ENCODE results near the gene MED28.
"Not testable (repeated sequence)": the region's sequence is repeated elsewhere in the genome, so short reads cannot be mapped to it uniquely, and the experiment has no call there.

The MED28 gene, protein sequence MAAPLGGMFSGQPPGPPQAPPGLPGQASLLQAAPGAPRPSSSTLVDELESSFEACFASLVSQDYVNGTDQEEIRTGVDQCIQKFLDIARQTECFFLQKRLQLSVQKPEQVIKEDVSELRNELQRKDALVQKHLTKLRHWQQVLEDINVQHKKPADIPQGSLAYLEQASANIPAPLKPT

DNA sequence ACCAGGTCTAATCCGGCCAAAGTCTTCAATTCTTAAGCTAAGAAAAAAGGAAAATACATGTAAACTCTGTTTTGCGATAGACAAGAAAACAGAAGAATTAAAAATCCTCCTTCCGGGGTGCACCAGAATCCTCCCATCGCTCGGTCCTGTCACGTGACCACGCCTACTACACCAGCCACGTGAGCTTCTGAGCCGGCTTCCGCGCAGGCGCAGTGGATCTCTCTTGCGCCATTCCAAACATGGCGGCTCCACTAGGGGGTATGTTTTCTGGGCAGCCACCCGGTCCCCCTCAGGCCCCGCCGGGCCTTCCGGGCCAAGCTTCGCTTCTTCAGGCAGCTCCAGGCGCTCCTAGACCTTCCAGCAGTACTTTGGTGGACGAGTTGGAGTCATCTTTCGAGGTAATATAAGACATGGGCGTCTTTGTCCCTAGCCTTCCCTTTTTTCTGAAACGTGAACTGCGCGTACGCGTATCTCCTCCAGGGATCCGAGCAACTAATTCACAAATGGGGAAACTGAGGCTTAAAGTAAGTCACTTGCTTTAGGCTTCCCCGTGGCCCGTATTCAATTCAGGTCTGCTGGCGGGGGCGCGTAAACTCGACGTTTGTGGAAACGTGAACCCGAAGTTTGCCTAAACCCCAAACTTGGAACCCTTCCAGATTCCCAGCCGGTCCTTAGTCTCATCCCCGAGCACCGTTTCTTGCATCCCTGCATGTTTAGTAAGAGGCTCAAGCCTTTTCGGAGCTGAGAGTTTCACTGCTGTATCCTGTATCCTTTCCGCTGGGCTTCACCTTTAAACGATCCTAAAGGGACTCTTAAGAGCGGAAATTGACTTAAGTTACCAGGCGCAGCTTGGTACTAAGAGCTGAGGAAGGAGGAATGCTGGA lies at the start of gene MED28:
Gene MED28, plus strand, starts transcription at position 226 of the 884 bp plus-strand sequence. Its CDS starts 14 bp downstream, at position 240.
- peak; percentile 94 for DNase-seq

DNA sequence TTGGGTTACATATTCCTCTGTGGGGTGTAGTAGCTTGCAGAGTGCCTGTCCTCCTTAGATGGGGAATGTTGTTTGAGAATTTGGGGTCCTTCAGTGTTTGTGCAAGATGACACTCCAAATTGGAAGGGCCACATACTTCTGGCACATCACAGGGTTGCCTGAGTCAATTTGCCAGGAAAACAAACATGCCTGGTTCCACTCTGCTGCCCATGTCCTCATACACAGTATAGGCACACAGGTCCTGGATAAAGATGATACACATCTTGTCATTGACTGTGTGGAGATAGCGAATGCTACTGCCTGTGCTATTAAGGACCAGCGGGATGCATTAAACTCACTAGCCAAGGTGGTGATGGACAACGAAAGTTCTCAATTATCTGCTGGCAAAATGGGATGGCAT lies 48.6 kb upstream of the MED28 start:
- DNase-seq, result no peak

DNA sequence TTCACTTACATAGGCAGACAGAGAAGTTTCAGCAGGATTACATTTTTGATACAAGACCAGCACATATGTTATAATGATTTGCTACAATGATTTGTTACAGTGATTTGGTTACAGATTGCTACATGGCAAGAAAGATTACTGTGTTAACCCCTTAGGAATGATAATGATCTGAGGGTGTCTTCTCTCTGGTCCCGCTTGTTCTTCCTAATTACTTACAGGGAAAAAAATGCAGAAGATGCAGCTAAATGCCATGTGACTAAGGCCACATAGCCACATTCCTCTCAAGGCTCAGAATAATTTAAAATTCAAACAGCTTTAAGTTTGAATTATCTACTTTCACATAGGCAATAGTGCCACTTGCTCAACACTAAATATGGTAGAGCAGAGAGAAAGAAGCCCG lies 47.2 kb upstream of the MED28 start:
- DNase-seq, result no peak

DNA sequence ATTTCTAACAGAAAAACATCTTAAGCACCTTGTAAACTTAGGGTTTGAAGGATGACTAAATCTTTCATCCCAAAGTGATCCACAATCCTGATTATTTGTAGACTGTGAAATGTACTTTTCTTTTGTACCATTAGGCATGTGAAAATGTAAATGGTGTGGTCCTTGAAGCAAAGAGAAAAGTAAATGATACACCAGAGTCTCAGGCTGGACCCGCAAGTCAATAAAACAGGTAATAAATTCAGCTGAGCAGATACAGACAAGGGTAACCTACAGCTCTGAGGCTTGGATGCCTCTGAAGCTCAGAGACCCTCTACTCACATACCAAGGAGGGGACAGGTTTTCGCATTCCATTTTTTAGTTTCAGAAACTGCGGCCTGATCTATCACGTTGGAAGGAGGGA lies 40.2 kb upstream of the MED28 start:
- DNase-seq, result no peak

DNA sequence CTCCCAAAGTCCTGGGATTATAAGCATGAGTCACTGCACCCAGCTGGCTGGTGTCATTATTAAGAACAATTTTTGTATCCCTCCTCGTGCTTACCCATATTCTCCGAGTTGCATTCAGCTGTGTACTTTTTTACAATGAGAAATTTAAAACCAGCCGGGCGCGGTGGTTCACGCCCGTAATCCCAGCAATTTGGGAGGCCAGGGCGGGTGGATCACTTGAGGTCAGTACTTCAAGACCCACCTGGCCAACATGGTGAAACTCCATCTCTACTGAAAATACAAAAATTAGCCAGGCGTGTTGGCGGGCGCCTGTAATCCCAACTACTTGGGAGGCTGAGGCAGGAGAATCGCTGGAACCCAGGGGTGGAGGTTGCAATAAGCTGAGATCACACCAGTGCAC lies 39.3 kb upstream of the MED28 start:
- not testable (repeated sequence) for DNase-seq

DNA sequence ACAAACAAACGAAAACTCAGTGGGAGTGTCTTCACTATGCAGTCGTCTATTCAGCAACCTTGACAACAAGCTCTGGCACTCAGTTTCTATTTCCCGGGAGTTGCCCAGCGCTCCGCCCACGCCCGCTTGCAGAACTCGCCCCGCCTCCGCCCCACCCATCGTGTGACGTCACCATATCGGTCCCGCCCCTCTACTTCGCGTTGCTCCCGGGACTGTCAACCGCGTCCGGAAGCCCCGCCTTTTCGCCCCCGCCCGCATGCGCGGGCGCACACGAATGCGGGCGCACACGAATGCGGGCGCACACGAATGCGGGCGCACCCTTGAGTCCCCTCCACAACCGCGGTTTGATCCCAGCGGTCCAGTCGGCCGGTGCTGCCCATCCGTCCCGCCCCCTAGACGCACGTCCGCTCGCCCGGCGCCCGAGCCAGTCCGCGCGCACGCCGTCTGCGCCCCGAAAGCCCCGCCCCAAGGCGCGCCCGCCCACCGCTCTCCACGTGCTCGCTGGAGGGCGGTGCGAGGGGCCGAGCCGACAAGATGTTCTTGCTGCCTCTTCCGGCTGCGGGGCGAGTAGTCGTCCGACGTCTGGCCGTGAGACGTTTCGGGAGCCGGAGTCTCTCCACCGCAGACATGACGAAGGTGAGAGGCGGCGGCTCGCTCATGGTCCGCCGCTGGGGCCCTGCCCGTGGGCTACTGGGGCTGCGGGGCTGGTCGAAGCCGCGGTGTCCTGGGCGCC lies 37.3 kb upstream of the MED28 start, which contains the start of gene LAP3:
Gene LAP3, plus strand, starts transcription at position 267 of the 733 bp plus-strand sequence. Its CDS starts 268 bp downstream, at position 535.
- DNase-seq, result peak; percentile 88 to 91

DNA sequence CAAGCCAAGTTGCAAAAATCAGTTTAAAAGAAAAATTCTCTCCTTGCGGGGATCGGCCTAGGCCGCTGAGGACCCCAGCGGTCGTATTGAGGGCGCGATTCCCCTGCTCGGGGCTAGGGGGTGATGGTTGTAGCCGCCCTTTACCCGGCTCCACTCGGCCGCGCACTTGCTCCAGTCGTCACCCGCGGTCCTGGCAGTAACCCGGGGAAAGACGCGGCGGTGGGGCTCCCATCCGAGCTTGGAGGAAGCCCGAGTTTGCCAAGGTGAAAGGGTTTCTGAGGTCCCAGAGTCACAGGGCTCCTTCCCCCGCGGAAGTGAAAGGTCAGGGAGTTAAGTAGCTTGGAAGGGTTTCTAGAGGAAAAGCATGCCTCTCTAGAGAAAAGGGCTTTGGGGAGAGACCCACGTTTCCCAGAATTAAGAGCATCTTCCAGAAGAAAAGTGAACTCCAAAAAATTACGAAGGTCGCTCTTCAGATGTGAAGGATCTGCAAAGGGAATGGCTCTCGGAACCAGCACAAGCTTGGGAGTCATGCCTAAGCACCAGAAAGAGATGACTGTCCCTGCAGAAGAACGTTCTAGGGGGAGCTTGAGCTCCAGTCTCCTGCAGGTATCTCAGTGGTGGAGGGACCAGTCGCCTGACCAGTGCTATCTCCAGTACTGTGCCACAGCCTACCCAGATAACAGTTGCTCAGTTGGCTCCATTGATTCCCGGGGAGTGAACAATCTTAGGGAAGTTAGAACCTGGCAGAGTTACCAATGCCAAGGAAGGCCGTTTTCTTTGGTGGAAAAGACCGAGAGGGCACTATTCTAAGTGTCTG lies 36.6 kb upstream of the MED28 start:
- DNase-seq, result no peak

DNA sequence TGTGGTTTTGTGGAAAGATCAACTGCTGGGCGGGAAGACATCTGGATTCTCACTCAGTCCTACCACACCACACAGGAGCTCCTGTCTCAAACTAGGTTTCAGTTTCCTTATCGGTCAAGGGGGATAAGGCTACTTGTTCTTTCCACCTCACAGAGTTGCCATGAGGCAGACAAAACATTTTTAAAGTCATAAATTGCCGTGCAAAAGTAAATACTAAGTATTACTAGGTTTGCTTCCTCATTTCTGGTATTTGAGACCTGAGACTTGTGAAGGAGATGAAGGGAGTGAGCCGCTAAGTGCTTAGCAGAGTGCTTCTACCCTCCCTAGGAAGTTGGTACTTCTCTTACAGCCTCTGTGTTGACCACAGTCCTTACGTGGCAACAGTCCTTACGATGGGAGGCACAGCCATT lies 36.0 kb upstream of the MED28 start:
- no peak for DNase-seq

DNA sequence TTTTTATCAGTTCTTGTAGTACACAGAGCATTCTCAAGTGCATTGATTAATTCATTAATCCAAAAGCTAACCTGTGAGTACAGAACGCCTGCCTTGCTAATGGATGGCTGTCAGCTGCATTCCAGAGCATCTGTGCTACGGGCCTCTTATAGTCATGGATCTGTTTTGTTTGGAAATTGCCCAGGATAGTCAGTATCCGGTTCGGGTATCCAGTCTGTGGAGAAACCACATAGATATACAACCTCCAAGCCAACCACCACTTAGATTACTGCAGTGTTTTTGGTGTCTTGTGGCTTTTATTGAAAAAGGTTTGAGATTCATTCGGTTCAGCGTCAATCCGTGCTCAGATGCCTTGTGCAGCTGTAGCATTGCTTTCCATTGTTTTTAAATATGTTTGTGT lies 33.5 kb upstream of the MED28 start:
- no peak for DNase-seq

DNA sequence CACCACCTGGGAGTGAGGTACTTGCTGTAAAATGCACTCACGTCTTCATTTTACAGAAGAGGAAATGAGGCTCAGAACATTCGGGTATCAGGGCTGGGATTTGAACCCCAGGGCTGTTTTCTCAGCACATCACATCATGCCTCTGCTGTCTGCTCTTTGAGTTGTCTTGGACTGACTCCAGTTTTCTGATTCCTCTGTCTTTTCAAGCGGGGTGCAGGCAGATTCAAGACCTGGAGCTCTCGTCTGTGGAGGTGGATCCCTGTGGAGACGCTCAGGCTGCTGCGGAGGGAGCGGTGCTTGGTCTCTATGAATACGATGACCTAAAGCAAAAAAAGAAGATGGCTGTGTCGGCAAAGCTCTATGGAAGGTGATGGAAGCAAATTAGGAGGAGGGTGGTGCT lies 31.2 kb upstream of the MED28 start:
- DNase-seq, result no peak

DNA sequence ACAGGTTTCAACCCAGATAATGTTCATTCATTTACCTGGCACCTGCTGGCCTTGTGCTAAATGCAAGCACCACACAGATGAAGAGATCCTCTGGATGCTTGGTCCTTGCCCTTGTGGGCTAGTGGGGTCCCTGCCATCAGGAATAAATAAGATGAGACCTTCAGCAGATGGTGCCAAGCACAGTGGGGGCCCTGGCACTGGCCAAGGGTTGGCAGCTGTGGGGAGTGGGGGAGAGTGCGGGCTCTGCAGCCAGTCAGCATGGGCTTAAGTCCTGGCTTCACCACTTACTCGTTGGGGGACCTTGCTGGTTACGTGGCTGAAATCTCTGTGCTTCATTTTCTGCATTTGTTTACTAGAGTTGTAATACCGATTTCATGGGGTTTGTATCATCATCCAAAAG lies 30.5 kb upstream of the MED28 start:
- no peak for DNase-seq

DNA sequence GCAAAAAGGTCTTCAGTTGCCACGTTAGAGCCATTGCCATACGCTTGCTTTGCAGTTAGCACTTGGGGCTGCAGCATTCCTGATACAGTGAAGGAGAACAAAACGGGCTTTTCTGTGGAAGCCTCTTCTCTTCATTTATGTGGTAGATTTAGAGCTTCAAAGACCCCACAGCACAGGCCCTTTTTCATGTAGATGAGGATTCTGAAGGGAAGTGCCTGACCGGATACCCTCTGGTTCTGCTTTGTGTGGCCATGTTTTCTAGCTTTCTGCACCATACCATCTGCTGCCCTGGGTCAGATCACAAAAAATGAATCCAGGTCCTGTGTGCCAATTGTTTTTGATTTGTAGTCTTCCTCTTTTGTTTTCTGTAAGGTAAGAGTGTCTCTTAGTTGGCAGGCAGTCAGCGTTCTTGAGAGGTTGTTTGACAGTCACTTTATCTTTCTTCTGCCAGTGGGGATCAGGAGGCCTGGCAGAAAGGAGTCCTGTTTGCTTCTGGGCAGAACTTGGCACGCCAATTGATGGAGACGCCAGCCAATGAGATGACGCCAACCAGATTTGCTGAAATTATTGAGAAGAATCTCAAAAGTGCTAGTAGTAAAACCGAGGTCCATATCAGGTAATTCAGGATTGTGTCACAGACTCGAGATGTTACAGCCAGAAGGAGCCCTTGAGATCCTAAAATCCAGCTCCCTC lies 29.8 kb upstream of the MED28 start:
- no peak for DNase-seq

DNA sequence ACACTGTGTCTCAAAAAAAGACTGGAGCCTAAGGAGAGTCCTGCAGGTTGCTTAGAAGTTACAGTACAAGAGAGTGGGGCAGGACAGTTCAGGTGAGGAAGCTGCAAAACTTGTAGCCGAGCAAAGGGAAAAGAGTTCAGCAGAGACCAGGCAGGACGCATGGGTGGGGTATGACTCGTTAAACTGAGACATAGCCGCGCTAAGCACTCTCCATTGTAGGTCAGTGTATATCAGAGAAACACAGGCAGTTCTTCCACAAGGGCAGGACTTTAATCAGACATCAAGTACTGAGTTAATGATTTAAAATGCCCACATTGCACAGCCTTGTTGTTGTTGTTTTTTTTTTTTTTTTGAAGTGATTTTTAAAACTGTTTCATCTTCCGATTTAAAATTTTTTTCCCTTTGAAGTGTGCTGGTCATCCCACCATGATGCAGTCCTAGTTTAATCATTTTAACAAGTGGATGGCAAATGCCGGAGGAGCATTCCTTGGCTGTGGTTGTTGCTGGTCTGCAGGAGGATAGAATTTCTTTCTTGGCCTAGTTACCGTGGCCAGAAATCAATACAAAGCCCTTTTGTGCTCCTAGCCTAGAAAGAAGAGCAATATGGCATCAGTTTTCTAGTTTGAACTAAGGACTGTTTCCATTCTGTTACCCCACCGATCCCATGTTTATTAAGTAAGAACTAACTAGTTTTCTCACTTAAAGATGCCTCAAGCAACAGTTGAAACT lies 27.2 kb upstream of the MED28 start:
- DNase-seq, result no peak

DNA sequence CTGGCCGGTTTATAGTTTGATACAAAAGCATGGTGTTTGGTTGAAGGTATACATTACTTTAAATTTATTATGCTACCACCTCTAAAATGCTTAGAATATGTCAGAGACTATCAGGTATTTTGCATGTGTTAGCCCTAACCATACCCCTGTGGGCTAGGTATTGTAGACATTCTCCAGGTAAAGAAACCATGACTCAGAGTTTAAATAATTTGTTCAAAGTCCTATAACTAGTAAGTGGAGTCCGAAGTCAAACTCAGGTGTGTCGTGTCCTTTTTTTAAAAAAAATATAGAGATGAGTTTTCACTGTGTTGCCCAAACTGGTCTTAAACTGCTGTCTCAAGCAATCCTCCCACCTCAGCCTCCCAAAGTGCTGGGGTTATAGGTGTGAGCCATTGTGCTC lies 25.1 kb upstream of the MED28 start:
- no peak for DNase-seq

DNA sequence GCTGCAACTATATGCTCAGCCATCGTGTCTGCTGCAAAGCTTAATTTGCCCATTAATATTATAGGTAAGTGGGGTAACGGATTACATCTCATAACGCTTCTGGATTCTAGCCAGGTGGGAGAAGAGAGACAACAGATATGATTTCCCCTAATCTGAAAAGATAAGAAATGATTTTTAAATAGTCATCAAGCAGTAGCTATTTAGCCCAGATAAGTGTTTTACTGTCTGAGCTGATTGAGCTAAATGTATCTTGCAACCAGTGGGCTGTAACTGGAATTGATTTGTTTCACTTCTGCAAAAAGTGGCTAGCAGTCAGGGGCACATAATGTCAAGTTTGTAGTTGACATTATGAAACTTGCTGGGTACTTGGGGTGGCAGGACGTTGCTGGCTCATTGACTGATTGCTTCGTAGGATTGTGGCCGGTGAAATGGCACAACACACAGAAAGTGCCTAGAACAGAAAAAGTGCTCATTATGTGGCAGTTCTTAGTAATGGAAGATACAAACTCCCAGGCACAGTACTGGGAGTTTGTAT lies 18.9 kb upstream of the MED28 start:
- no peak for DNase-seq

DNA sequence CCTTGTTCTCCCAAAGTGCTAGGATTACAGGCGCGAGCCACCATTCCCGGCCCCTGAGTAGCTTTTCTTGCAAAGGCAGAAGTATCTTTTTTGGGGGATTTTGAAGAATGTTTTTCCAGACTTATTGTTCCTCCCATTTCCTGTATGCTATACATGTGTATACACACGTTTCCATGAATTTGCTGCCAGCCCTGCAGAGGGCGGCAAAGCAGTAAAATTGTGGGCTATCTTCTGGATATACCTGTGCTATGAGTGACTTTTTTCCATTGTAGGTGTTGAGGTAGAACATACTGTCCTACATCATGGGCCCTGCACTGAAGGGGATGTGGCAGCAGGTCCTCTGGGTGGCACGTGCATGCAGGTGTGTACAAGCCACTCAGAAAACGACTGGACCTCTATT lies 16.9 kb upstream of the MED28 start:
- no peak for DNase-seq

DNA sequence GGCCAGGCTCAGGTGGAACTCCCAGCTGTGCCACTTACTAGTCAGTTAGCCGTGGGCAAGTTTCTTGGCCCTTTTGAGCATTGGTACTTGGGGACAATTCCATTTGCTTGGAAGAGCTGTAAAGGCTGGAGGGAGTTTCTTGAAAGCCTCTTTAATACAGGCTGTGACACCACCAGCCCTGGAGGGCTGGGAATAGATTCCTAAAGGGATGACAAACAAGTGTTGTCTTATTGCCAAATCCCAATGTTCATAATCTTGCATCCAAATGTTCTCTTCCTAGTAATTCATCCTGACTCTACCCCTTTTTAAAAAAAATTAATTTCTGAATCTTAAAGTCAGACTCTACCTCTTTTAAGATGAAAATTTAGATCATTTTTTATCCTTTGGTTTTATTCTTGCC lies 14.6 kb upstream of the MED28 start:
- DNase-seq, result no peak

DNA sequence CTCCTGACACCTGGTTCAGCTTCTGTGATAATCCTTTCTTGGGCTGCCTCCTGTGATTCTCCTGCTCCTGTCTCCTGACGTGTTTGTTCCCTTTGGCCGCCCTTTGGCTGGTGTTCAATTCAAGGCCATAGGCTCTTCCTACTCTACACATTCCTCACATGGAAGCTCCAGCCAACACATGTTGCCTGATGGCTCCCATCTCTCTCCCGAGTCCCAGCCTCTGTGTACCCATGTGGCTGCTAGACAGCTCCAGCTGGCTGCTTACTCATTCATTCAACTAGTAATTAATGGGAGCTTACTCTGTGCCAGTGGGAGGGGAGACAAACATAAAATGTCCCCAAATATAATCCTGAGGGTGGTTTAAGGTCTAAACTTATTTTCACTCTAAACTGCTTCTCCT lies 9.2 kb upstream of the MED28 start:
- no peak for DNase-seq

DNA sequence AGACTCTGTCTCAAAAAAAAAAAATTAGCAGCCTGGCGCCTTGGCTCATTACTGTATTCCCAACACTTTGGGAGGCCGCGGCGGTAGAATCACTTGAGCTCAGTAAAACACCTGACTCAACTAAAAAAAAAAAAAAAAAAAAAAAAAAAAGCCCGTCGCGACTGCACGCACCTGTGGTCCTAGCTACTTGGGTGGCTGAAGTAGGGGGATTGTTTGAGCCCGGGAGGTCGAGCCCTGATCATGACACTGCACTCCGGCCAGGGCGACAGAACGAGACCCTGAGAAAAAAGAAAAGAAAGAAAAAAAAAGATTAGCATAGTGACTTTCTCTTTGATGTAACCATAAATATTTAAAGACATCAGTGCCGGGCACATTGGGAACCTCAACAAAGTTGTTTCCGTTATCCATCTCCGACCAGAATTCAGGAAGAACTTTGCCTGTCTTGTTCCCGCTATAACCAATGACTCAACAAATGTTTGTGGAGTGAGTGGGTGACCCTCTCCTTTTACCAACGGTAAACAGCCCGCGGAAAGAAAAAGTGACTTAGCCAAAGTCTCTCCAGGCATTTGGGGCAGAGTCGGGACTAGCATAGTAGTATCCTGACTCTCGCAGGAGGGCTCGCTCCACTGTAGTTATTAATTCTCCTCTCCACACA lies 553 bp upstream of the MED28 start:
- no peak for DNase-seq

DNA sequence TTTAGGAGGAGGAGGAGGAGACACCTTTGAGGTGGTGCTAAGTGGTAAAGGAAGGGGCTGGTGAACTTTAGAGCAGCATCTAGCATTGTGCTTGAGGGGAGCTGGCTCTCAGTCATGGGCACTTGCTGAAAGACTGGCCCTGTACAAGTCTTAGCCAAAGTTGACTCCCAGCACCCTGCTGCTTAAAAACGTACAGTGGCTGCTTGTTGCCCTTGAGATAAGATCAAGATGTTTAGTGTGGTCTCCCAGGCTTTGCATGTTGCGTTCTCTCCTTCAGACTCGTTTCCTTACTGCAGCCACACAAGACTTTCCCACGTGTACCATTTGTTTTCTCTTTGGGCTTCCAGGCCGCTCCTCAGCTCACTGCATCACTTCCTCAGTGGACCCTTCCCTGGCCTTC lies 1.8 kb downstream of the MED28 start:
- DNase-seq, result no peak

DNA sequence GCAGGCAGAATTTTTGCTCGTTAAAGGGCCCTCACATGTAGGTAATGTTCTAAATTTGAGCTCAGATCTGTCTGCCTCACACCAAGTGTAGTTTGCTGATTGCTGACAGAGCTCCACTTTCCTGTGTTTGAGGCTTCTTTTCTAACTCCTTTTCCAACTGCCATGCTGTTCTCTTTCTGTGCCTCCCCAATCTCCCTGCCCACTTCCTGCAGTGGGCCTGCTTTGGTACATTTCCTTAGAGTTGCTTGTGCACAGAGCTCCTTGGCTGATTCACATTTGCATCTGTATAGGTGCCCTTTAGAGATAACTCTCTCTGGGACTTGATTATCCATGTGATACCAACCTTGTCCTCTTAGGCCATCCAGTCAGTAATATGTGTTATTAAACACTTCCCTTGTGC lies 4.5 kb downstream of the MED28 start:
- no peak for DNase-seq
